SK-N-SH treated with all-trans-retinoic acid at 6 μM for 48 hours (cell line): ENCODE measurements around the gene STARD4.

Source experiments
- ISL1 ChIP-seq: fragments of 250-450 bp; sonication (Bioruptor Pico); IDR thresholded peaks from 2 replicates; pipeline ENCODE4 v2.1.2; 2022; ENCODE audit warnings: mild to moderate bottlenecking, moderate library complexity
- OSR1 ChIP-seq: fragments of 250-450 bp; sonication (Bioruptor Pico); IDR thresholded peaks from 2 replicates; pipeline ENCODE4 v1.8.0; 2022; ENCODE audit warnings: moderate library complexity, mild to moderate bottlenecking, inconsistent platforms
- PATZ1 ChIP-seq: fragments of 250-450 bp; sonication (Bioruptor Pico); IDR thresholded peaks from 2 replicates; pipeline ENCODE4 v1.8.0; 2020; ENCODE audit warnings: mild to moderate bottlenecking, moderate library complexity, borderline replicate concordance
- PPARA ChIP-seq: fragments of 250-450 bp; sonication (Bioruptor Pico); IDR thresholded peaks from 2 replicates; pipeline ENCODE4 v1.5.0; 2020; ENCODE audit warnings: mild to moderate bottlenecking, borderline replicate concordance
- TSHZ2 ChIP-seq: fragments of 250-450 bp; sonication (Bioruptor Pico); IDR thresholded peaks from 2 replicates; pipeline ENCODE4 v1.5.0; 2020; ENCODE audit warnings: mild to moderate bottlenecking, moderate library complexity
- ZFP30 ChIP-seq: fragments of 450-650 bp; formaldehyde crosslinking; IDR thresholded peaks from 2 replicates; pipeline ENCODE4 v1.5.0; 2022; ENCODE audit warnings: mild to moderate bottlenecking, moderate library complexity

- no peak for TF ChIP-seq ZFP30
- TF ChIP-seq PATZ1 (CRISPR knock-in tag), result no peak; the same call in 1 of the 2 replicates
- TF ChIP-seq ISL1 (CRISPR knock-in tag), result no peak
- no peak for TF ChIP-seq PPARA
- no peak for TF ChIP-seq OSR1 (CRISPR knock-in tag)
- TF ChIP-seq TSHZ2 (CRISPR knock-in tag), result no peak
Observed at GRCh38 chr5:111494355-111494999, 17.9 kb downstream of the STARD4 start.
